MM.1S (cell line): ENCODE measurements around the gene MAPKAPK5.

ENCODE experiments used
- DNase-seq: peaks from one replicate; pipeline ENCODE4 v3.0.0-alpha.2; 2015
- H2AFZ ChIP-seq: fragments of 300-600 bp; sonication (generic); 2 replicates; pipeline ENCODE4 v1.6.0; 2016; ENCODE audit warnings: antibody characterized with exemption, low read length
- H3F3A ChIP-seq: fragments of 300-600 bp; sonication (generic); 2 replicates; pipeline ENCODE4 v1.6.1; 2016; ENCODE audit warnings: mild to moderate bottlenecking, antibody characterized with exemption, low read length, moderate library complexity, mixed read lengths; ENCODE audit not compliant: insufficient read depth
- H3K27ac ChIP-seq: fragments of 300-600 bp; sonication (generic); 2 replicates; pipeline ENCODE4 v1.5.1; 2016; ENCODE audit warnings: mild to moderate bottlenecking, low read length
- H3K27me3 ChIP-seq: fragments of 300-600 bp; sonication (generic); replicated peaks from 2 replicates; pipeline ENCODE4 v1.6.0; 2016; ENCODE audit warnings: low read length; ENCODE audit not compliant: insufficient read depth
- H3K36me3 ChIP-seq: fragments of 300-600 bp; sonication (generic); replicated peaks from 2 replicates; pipeline ENCODE4 v1.6.1; 2016; ENCODE audit warnings: mild to moderate bottlenecking, low read length, mixed read lengths; ENCODE audit not compliant: insufficient read depth
- H3K4me1 ChIP-seq: fragments of 300-600 bp; sonication (generic); 2 replicates; pipeline ENCODE4 v1.6.1; 2016; ENCODE audit warnings: low read length, mixed read lengths
- H3K4me2 ChIP-seq: fragments of 300-600 bp; sonication (generic); 2 replicates; pipeline ENCODE4 v1.6.0; 2016; ENCODE audit warnings: low read depth, low read length
- H3K4me3 ChIP-seq: fragments of 300-600 bp; sonication (generic); 2 replicates; pipeline ENCODE4 v1.5.1; 2016; ENCODE audit warnings: low read length, mixed read lengths
- H3K79me2 ChIP-seq: fragments of 300-600 bp; sonication (generic); 2 replicates; pipeline ENCODE4 v1.6.1; 2016; ENCODE audit warnings: mixed run types, low read length, mixed read lengths
- H3K9ac ChIP-seq: fragments of 300-600 bp; sonication (generic); 2 replicates; pipeline ENCODE4 v1.6.1; 2016; ENCODE audit warnings: low read length, mixed read lengths
- H3K9me2 ChIP-seq: fragments of 300-600 bp; sonication (generic); replicated peaks from 2 replicates; pipeline ENCODE4 v1.6.1; 2016; ENCODE audit warnings: mild to moderate bottlenecking, low read length, mixed read lengths; ENCODE audit not compliant: insufficient read depth
- H3K9me3 ChIP-seq: fragments of 300-600 bp; sonication (generic); replicated peaks from 2 replicates; pipeline ENCODE4 v1.6.1; 2016; ENCODE audit warnings: mild to moderate bottlenecking, low read length, mixed read lengths; ENCODE audit not compliant: insufficient read depth
- H4K20me1 ChIP-seq: fragments of 300-600 bp; sonication (generic); 2 replicates; pipeline ENCODE4 v1.6.1; 2016; ENCODE audit warnings: mild to moderate bottlenecking, low read length, moderate library complexity, mixed read lengths; ENCODE audit not compliant: insufficient read depth
- EZH2 ChIP-seq: fragments of 300-600 bp; sonication (generic); optimal IDR thresholded peaks from 2 replicates; pipeline ENCODE3; 2017; ENCODE audit warnings: low read depth, mild to moderate bottlenecking, antibody characterized with exemption, low read length, mixed read lengths
- EZH2phosphoT487 ChIP-seq: fragments of 300-600 bp; sonication (generic); IDR thresholded peaks from 2 replicates; pipeline ENCODE4 v1.6.1; 2018; ENCODE audit warnings: antibody characterized with exemption, low read length
- TF ChIP-seq, protein P1 (sequence below): fragments of 300-600 bp; sonication (generic); IDR thresholded peaks from 2 replicates; pipeline ENCODE4 v1.5.1; 2016; ENCODE audit warnings: antibody characterized with exemption, low read length, mixed read lengths

The MAPKAPK5 gene

GRCh38 chr12:111932241-111932640 lies 90.2 kb downstream of the MAPKAPK5 start:
- Histone ChIP-seq H4K20me1 (no peaks in the 10 kb centered on the region), H3K4me3 (no peak overlapping the region)

GRCh38 chr12:111936869-111937268 lies 94.8 kb downstream of the MAPKAPK5 start:
- H4K20me1 ChIP-seq = no peaks in the 10 kb centered on the region
- no peak overlapping the region for H3K27ac ChIP-seq
- H3K9me2 ChIP-seq = no peaks in the 10 kb centered on the region
- no peak for TF ChIP-seq EZH2
- TF ChIP-seq, protein P1, sequence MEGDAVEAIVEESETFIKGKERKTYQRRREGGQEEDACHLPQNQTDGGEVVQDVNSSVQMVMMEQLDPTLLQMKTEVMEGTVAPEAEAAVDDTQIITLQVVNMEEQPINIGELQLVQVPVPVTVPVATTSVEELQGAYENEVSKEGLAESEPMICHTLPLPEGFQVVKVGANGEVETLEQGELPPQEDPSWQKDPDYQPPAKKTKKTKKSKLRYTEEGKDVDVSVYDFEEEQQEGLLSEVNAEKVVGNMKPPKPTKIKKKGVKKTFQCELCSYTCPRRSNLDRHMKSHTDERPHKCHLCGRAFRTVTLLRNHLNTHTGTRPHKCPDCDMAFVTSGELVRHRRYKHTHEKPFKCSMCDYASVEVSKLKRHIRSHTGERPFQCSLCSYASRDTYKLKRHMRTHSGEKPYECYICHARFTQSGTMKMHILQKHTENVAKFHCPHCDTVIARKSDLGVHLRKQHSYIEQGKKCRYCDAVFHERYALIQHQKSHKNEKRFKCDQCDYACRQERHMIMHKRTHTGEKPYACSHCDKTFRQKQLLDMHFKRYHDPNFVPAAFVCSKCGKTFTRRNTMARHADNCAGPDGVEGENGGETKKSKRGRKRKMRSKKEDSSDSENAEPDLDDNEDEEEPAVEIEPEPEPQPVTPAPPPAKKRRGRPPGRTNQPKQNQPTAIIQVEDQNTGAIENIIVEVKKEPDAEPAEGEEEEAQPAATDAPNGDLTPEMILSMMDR = no peak
- H3K9me3 ChIP-seq = no peaks in the 10 kb centered on the region
- no peaks in the 10 kb centered on the region for H3K79me2 ChIP-seq
- H3K4me3 ChIP-seq = no peak overlapping the region
- no peak for DNase-seq
- no peak overlapping the region for H3K4me2 ChIP-seq
- no peaks in the 10 kb centered on the region for H3F3A ChIP-seq
- no peaks in the 10 kb centered on the region for H3K27me3 ChIP-seq
- H2AFZ ChIP-seq = no peak overlapping the region
- no peaks in the 10 kb centered on the region for H3K36me3 ChIP-seq
- 0 out of 2 replicates have a peak, but pooled peaks cover 3% of the 10 kb centered on the region for H3K4me1 ChIP-seq
- no peak overlapping the region for H3K9ac ChIP-seq

More at GRCh38 chr12:111932241-111932640, 90.2 kb downstream of the MAPKAPK5 start:
- Histone ChIP-seq H3K9me3 (no peaks in the 10 kb centered on the region), H3K36me3 (no peaks in the 10 kb centered on the region), H3K27me3 (no peaks in the 10 kb centered on the region), H3K27ac (no peak overlapping the region), H3K79me2 (no peaks in the 10 kb centered on the region), H2AFZ (no peak overlapping the region), H3K4me1 (no peaks in the 10 kb centered on the region), H3K9ac (no peak overlapping the region), H3K4me2 (no peak overlapping the region), H3F3A (no peaks in the 10 kb centered on the region), H3K9me2 (no peaks in the 10 kb centered on the region)
- TF ChIP-seq EZH2phosphoT487 (no peak), EZH2 (no peak)
- TF ChIP-seq, protein P1 = no peak
- no peak for DNase-seq

- no peaks in the 10 kb centered on the region for H3K79me2 ChIP-seq
- TF ChIP-seq EZH2 = no peak
- TF ChIP-seq, protein P1 = no peak
- TF ChIP-seq EZH2phosphoT487 = no peak
- no peak overlapping the region for H3K4me2 ChIP-seq
- no peaks in the 10 kb centered on the region for H3K9me3 ChIP-seq
- no peaks in the 10 kb centered on the region for H3K9me2 ChIP-seq
- no peaks in the 10 kb centered on the region for H3F3A ChIP-seq
- H3K27ac ChIP-seq = no peak overlapping the region
- no peak overlapping the region for H3K9ac ChIP-seq
- no peaks in the 10 kb centered on the region for H3K36me3 ChIP-seq
- no peak overlapping the region for H2AFZ ChIP-seq
- H4K20me1 ChIP-seq = no peaks in the 10 kb centered on the region
- H3K4me1 ChIP-seq = 0 out of 2 replicates have a peak, but pooled peaks cover 3% of the 10 kb centered on the region
- no peaks in the 10 kb centered on the region for H3K27me3 ChIP-seq
- no peak for DNase-seq
- no peak overlapping the region for H3K4me3 ChIP-seq
Observed at GRCh38 chr12:111937429-111937828, 95.4 kb downstream of the MAPKAPK5 start.
